Natural killer cell (primary cell): Measurements from ENCODE around the gene INO80C. TPM values are rescaled to one million over a fixed set of nuclear protein-coding genes. Genes with fewer than 3 reads are reported as not detected.

ENCODE experiments used
- ATAC-seq, 3 donors: fragments of 150-1000 bp in 2 of 3; fragments of 200-7000 bp in 1 of 3; cut with Tn5 transposase; 1 replicate in 1 of 3; 2 replicates in 2 of 3; pipeline ENCODE4 v1.10.0; 2021; ENCODE audit warnings: mild to moderate bottlenecking in 2 of 3, moderate library complexity in 2 of 3
- DNase-seq, 2 donors: peaks; one replicate each; pipeline versions ENCODE4 v3.0.0 to v3.0.0-alpha.2; 2013 to 2021; ENCODE audit warnings: mixed read lengths in 1 of 2
- H3K27ac ChIP-seq: one replicate; pipeline ENCODE4 v1.5.1; 2013; ENCODE audit warnings: mild to moderate bottlenecking, low read length
- H3K27me3 ChIP-seq: one replicate; pipeline ENCODE4 v1.6.1; 2013; ENCODE audit warnings: low read length; ENCODE audit not compliant: control insufficient read depth, insufficient read depth
- H3K36me3 ChIP-seq: one replicate; pipeline ENCODE4 v1.6.1; 2013; ENCODE audit warnings: low read length; ENCODE audit not compliant: control insufficient read depth, insufficient read depth
- H3K4me1 ChIP-seq: one replicate; pipeline ENCODE4 v1.6.1; 2013; ENCODE audit warnings: low read length; ENCODE audit not compliant: control insufficient read depth, insufficient read depth
- H3K4me3 ChIP-seq: one replicate; pipeline ENCODE4 v1.5.1; 2013; ENCODE audit warnings: low read length
- H3K9me3 ChIP-seq: one replicate; pipeline ENCODE4 v1.6.1; 2013; ENCODE audit warnings: low read length; ENCODE audit not compliant: control insufficient read depth, insufficient read depth
- H3K27ac Mint-ChIP-seq, 2 donors: one replicate each; pipeline ENCODE4 v1.8.0; 2022; ENCODE audit warnings: mild to moderate bottlenecking in 2 of 2, mixed read lengths in 2 of 2, moderate library complexity in 1 of 2
- H3K27me3 Mint-ChIP-seq, 2 donors: one replicate each; pipeline ENCODE4 v1.8.0; 2022; ENCODE audit warnings: low read depth in 2 of 2, mixed read lengths in 2 of 2
- H3K36me3 Mint-ChIP-seq: one replicate; pipeline ENCODE4 v1.8.0; 2022; ENCODE audit warnings: mixed read lengths
- H3K4me1 Mint-ChIP-seq, 2 donors: one replicate each; pipeline ENCODE4 v1.8.0; 2022; ENCODE audit warnings: mixed read lengths in 2 of 2
- H3K4me3 Mint-ChIP-seq: one replicate; pipeline ENCODE4 v1.8.0; 2022; ENCODE audit warnings: mild to moderate bottlenecking, moderate library complexity, mixed read lengths
- H3K9me3 Mint-ChIP-seq, 2 donors: one replicate each; pipeline ENCODE4 v1.8.0; 2022; ENCODE audit warnings: mixed read lengths in 2 of 2
- WGBS: methylation state at CpG from one replicate; pipeline ENCODE4 v1.1.7; 2013; ENCODE audit warnings: missing lambda C conversion rate; ENCODE audit not compliant: insufficient coverage; 5-methylcytosine and 5-hydroxymethylcytosine counted together
- intact Hi-C: fragments of 100-400 bp; cut with micrococcal nuclease; formaldehyde crosslinking; loops from one replicate; pipeline ENCODE4 v1.14.2; 2022
- total RNA-seq, 4 donors: library from RNA; stranded (reverse); fragments of 120-200 nt in 1 of 4; gene quantifications; one replicate each; pipeline versions ENCODE4 v1.2.3 to v1.2.4, GENCODE V29; 2013 to 2022
- TF ChIP-seq, protein P1 (sequence below): fragments of 200-600 bp; IDR thresholded peaks from one replicate; pipeline ENCODE4 v1.8.0; 2022; ENCODE audit warnings: antibody characterized with exemption

The INO80C gene
- total RNA-seq, 3 donors from 2014 or later (not counting 1 experiment from before 2014, with no cell fraction given), result 17.6 to 19.5 (median 19.2) TPM

DNA sequence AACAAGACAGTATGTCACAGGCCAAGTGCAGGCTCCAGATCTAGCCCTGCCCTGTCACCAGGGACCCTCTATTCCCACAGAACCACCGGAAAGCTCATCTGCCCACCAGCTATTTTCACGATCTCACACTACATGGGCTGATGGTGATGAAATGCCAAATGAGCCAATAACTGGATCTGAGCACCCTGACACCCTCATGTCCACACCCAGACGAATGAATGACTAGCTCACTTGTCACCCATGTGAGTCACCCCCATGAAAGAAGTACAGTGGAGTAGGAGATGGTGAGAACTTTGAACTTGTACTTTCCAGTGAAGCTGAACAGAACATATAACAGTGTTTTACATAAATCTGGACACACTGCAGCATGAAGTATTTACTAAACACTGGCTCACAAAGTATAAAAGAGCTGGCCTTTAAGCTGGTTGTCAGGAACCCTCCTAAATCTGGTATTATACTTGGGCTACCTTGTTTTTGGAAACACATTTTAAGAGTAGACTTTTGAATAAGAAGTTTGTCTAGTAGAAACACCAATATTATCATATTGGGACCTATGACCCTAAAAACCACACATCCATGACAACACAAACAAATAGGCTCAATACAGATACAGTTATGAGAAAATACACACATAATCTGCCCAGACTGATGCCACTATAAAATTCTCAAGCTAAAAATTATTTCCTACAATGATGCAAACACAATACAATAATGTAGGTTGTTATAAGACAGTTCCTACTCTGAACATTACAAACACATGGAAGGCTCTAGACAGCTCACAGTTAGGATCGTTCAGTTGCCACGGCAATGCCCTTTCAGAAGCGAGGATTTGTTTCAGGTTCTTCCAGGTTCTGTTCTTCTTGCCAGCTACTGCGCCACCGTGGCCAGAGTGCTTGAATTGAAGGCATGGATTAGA, 19.0 kb downstream of the INO80C start:
- WGBS, result 94% methylated on average over 5 of the region's 8 CpGs
- H3K36me3 Mint-ChIP-seq, result no peaks in the 10 kb centered on the region
- Histone ChIP-seq H3K9me3 (no peaks in the 10 kb centered on the region), H3K27me3 (no peaks in the 10 kb centered on the region), H3K4me3 (no peak overlapping the region), H3K36me3 (peaks cover 2% of the 10 kb centered on the region), H3K4me1 (no peaks in the 10 kb centered on the region), H3K27ac (no peak overlapping the region)
- TF ChIP-seq, protein P1, sequence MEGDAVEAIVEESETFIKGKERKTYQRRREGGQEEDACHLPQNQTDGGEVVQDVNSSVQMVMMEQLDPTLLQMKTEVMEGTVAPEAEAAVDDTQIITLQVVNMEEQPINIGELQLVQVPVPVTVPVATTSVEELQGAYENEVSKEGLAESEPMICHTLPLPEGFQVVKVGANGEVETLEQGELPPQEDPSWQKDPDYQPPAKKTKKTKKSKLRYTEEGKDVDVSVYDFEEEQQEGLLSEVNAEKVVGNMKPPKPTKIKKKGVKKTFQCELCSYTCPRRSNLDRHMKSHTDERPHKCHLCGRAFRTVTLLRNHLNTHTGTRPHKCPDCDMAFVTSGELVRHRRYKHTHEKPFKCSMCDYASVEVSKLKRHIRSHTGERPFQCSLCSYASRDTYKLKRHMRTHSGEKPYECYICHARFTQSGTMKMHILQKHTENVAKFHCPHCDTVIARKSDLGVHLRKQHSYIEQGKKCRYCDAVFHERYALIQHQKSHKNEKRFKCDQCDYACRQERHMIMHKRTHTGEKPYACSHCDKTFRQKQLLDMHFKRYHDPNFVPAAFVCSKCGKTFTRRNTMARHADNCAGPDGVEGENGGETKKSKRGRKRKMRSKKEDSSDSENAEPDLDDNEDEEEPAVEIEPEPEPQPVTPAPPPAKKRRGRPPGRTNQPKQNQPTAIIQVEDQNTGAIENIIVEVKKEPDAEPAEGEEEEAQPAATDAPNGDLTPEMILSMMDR, result no peak
- no peaks in the 10 kb centered on the region for H3K9me3 Mint-ChIP-seq
- peaks cover 0 to 13% of the 10 kb centered on the region in 2 donors for H3K4me1 Mint-ChIP-seq
- H3K4me3 Mint-ChIP-seq, result no peak overlapping the region
- peak in 1 of 2 donors; percentile 8 for DNase-seq
- intact Hi-C loops, result no loop called here
- H3K27ac Mint-ChIP-seq, result peak overlapping the region in 1 of 2 donors; percentile 65
- ATAC-seq, result peak; percentile 69 to 93 (median 84)
- no peaks in the 10 kb centered on the region for H3K27me3 Mint-ChIP-seq

DNA sequence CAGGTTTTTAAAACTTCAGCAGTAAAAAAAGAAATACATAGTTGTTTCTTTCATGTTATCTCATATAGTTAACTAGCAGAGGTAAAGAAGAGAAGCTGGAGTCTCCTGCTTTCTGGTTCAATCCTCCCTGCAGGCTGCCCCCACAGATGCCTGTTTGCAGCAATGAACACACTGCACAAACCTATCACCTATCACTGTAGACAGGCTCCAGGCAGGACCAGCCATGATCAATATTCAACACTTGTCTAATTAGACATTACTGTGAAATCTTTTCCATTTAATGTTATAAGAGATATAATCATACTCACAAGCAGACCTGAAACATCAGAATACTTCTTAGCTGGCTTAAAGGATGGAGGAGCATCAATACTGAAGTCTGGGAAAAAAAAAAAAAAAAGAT, 19.8 kb downstream of the INO80C start:
- Histone ChIP-seq H3K4me1 (no peaks in the 10 kb centered on the region), H3K27ac (no peak overlapping the region), H3K36me3 (peaks cover 2% of the 10 kb centered on the region), H3K27me3 (no peaks in the 10 kb centered on the region), H3K4me3 (no peak overlapping the region), H3K9me3 (no peaks in the 10 kb centered on the region)
- peaks cover 0 to 10% of the 10 kb centered on the region in 2 donors for H3K4me1 Mint-ChIP-seq
- no peaks in the 10 kb centered on the region for H3K36me3 Mint-ChIP-seq
- H3K27ac Mint-ChIP-seq, result no peak overlapping the region
- TF ChIP-seq, protein P1, result no peak
- no peaks in the 10 kb centered on the region for H3K27me3 Mint-ChIP-seq
- ATAC-seq, result no peak
- intact Hi-C loops, result no loop called here
- H3K4me3 Mint-ChIP-seq, result no peak overlapping the region
- DNase-seq, result no peak
- H3K9me3 Mint-ChIP-seq, result no peaks in the 10 kb centered on the region

DNA sequence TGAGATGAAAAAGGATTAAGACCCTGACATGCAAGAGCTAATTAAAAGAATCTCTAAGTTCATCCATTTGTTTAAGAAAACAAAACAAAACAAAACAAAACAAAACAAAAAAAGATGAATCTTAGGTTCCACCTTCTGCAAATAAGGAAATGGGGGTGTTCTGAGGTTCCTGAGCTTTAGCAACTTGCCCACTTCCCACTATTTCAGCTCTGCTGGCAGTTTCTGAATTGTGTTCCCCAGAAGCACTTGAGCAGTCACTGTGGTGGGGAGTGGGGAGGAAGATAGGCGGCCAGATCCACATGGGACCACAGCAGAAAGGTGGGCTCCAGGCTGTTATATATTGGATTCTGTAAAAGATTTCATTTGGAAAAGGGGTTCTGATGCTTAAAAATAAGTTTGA, 20.3 kb downstream of the INO80C start:
- no peak overlapping the region for H3K27ac ChIP-seq

More for the DNA sequence above, 20.3 kb downstream of the INO80C start:
- Histone ChIP-seq H3K4me3 (no peak overlapping the region), H3K27me3 (no peaks in the 10 kb centered on the region), H3K9me3 (no peaks in the 10 kb centered on the region), H3K36me3 (peaks cover 2% of the 10 kb centered on the region), H3K4me1 (no peaks in the 10 kb centered on the region)
- TF ChIP-seq, protein P1, result no peak
- Mint-ChIP-seq H3K27me3 (no peaks in the 10 kb centered on the region), H3K27ac (no peak overlapping the region), H3K36me3 (no peaks in the 10 kb centered on the region), H3K4me3 (no peak overlapping the region), H3K4me1 (peaks cover 0 to 10% of the 10 kb centered on the region in 2 donors), H3K9me3 (no peaks in the 10 kb centered on the region)
- intact Hi-C loops, result no loop called here
- 86% methylated on average over 1 of the region's 1 CpG for WGBS
- DNase-seq (no peak), ATAC-seq (no peak)
